ENCODE measurements around the gene STK17A.

STK17A gene

GRCh38 chr7:43536773-43537172 lies 46.1 kb upstream of the STK17A start:
- no peak for TF ChIP-seq EGR1 (IDR thresholded peaks at IDR 0.05)
- TF ChIP-seq REST (IDR thresholded peaks at IDR 0.05; ENCODE audit: low read depth): no peak
- no peak for TF ChIP-seq EP300 (IDR thresholded peaks at IDR 0.05; ENCODE audit: borderline replicate concordance)
- no peak for TF ChIP-seq FOXM1 (IDR thresholded peaks at IDR 0.05; ENCODE audit: borderline replicate concordance, low read depth)
- no peak for TF ChIP-seq TCF12 (IDR thresholded peaks at IDR 0.05; ENCODE audit: low read depth)
- no peak for TF ChIP-seq YY1 (IDR thresholded peaks at IDR 0.05; ENCODE audit: low read depth)
- no peak for TF ChIP-seq TEAD4 (IDR thresholded peaks at IDR 0.05)
- TF ChIP-seq CREB1 (IDR thresholded peaks at IDR 0.05; ENCODE audit: low read depth): no peak
- no peak for TF ChIP-seq ZBTB7A (IDR thresholded peaks at IDR 0.05; ENCODE audit: low read depth)
- TF ChIP-seq NFIC (IDR thresholded peaks at IDR 0.05): no peak
- no peak for TF ChIP-seq CEBPB (IDR thresholded peaks at IDR 0.05)
- TF ChIP-seq TAF1 (IDR thresholded peaks at IDR 0.05; ENCODE audit: low read depth): no peak
- TF ChIP-seq USF1 (IDR thresholded peaks at IDR 0.05): no peak
- no peak for TF ChIP-seq MAX (IDR thresholded peaks at IDR 0.05)
- TF ChIP-seq RAD21 (IDR thresholded peaks at IDR 0.05; ENCODE audit: low read depth): no peak

- TF ChIP-seq CREB1 (IDR thresholded peaks at IDR 0.05; ENCODE audit: low read depth): no peak
- TF ChIP-seq NFIC (IDR thresholded peaks at IDR 0.05): no peak
- TF ChIP-seq EGR1 (IDR thresholded peaks at IDR 0.05): no peak
- TF ChIP-seq FOXM1 (IDR thresholded peaks at IDR 0.05; ENCODE audit: borderline replicate concordance, low read depth): no peak
- no peak for TF ChIP-seq USF1 (IDR thresholded peaks at IDR 0.05)
- TF ChIP-seq MAX (IDR thresholded peaks at IDR 0.05): no peak
- TF ChIP-seq CEBPB (IDR thresholded peaks at IDR 0.05): no peak
- no peak for TF ChIP-seq RAD21 (IDR thresholded peaks at IDR 0.05; ENCODE audit: low read depth)
- no peak for TF ChIP-seq EP300 (IDR thresholded peaks at IDR 0.05; ENCODE audit: borderline replicate concordance)
- no peak for TF ChIP-seq TEAD4 (IDR thresholded peaks at IDR 0.05)
- no peak for TF ChIP-seq TAF1 (IDR thresholded peaks at IDR 0.05; ENCODE audit: low read depth)
- TF ChIP-seq YY1 (IDR thresholded peaks at IDR 0.05; ENCODE audit: low read depth): no peak
- no peak for TF ChIP-seq ZBTB7A (IDR thresholded peaks at IDR 0.05; ENCODE audit: low read depth)
- TF ChIP-seq REST (IDR thresholded peaks at IDR 0.05; ENCODE audit: low read depth): no peak
- TF ChIP-seq TCF12 (IDR thresholded peaks at IDR 0.05; ENCODE audit: low read depth): no peak
Observed at GRCh38 chr7:43537765-43538403, 45.0 kb upstream of the STK17A start.

GRCh38 chr7:43538404-43538771 lies 44.5 kb upstream of the STK17A start:
- TF ChIP-seq FOXM1 (IDR thresholded peaks at IDR 0.05; ENCODE audit: borderline replicate concordance, low read depth) (no peak), YY1 (IDR thresholded peaks at IDR 0.05; ENCODE audit: low read depth) (no peak), TCF12 (IDR thresholded peaks at IDR 0.05; ENCODE audit: low read depth) (no peak), MAX (IDR thresholded peaks at IDR 0.05) (no peak), NFIC (IDR thresholded peaks at IDR 0.05) (no peak), RAD21 (IDR thresholded peaks at IDR 0.05; ENCODE audit: low read depth) (no peak), ZBTB7A (IDR thresholded peaks at IDR 0.05; ENCODE audit: low read depth) (no peak), EGR1 (IDR thresholded peaks at IDR 0.05) (no peak), EP300 (IDR thresholded peaks at IDR 0.05; ENCODE audit: borderline replicate concordance) (no peak), CREB1 (IDR thresholded peaks at IDR 0.05; ENCODE audit: low read depth) (no peak), TEAD4 (IDR thresholded peaks at IDR 0.05) (no peak), USF1 (IDR thresholded peaks at IDR 0.05) (no peak), TAF1 (IDR thresholded peaks at IDR 0.05; ENCODE audit: low read depth) (no peak)

GRCh38 chr7:43540471-43540870 lies 42.4 kb upstream of the STK17A start:
- no peak for TF ChIP-seq FOXM1 (IDR thresholded peaks at IDR 0.05; ENCODE audit: borderline replicate concordance, low read depth)
- no peak for TF ChIP-seq USF1 (IDR thresholded peaks at IDR 0.05)
- no peak for TF ChIP-seq CREB1 (IDR thresholded peaks at IDR 0.05; ENCODE audit: low read depth)
- TF ChIP-seq TCF12 (IDR thresholded peaks at IDR 0.05; ENCODE audit: low read depth): no peak
- TF ChIP-seq TEAD4 (IDR thresholded peaks at IDR 0.05): no peak
- TF ChIP-seq CEBPB (IDR thresholded peaks at IDR 0.05): no peak
- no peak for TF ChIP-seq YY1 (IDR thresholded peaks at IDR 0.05; ENCODE audit: low read depth)
- TF ChIP-seq ZBTB7A (IDR thresholded peaks at IDR 0.05; ENCODE audit: low read depth): no peak
- TF ChIP-seq TAF1 (IDR thresholded peaks at IDR 0.05; ENCODE audit: low read depth): no peak
- no peak for TF ChIP-seq NFIC (IDR thresholded peaks at IDR 0.05)
- TF ChIP-seq MAX (IDR thresholded peaks at IDR 0.05): no peak
- TF ChIP-seq REST (IDR thresholded peaks at IDR 0.05; ENCODE audit: low read depth): no peak
- TF ChIP-seq EGR1 (IDR thresholded peaks at IDR 0.05): no peak
- no peak for TF ChIP-seq EP300 (IDR thresholded peaks at IDR 0.05; ENCODE audit: borderline replicate concordance)
- no peak for TF ChIP-seq RAD21 (IDR thresholded peaks at IDR 0.05; ENCODE audit: low read depth)

Data from Ishikawa (cell line).